SU-DHL-6 (cell line): ENCODE measurements around the gene CEP126.

Experiments
- EZH2phosphoT487 ChIP-seq: fragments of 200-600 bp; sonication (generic), shearing (Covaris generic); conservative IDR thresholded peaks from 2 replicates; pipeline ENCODE4 v1.6.1; 2018; ENCODE audit warnings: mild to moderate bottlenecking, antibody characterized with exemption, low read length, moderate library complexity, mixed read lengths
- TF ChIP-seq, protein P1 (sequence below): fragments of 200-600 bp; sonication (generic); IDR thresholded peaks from one replicate; pipeline ENCODE4 v1.5.1; 2017; ENCODE audit warnings: antibody characterized with exemption, mild to moderate bottlenecking, low read length, moderate library complexity; ENCODE audit not compliant: insufficient read depth, poor library complexity, severe bottlenecking

DNA sequence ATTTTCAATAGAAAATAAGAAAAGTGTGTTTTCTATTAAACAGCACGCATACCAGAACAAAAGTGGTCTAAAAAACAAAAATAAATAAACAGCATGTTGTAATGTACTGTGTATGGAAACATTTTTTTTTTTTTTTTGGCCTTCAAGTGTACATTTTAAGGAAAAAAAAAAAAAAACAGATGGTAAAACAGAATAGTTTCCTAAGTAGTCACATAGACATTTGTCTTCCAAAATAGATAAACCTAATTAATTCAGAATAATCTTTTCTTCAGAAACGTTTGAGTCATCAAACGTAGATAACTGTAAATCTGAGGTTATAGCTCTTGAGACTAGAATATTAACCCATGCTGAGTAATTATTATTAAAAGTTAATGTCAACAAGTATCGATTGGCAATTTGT, 132.0 kb downstream of the CEP126 start:
- TF ChIP-seq, protein P1, sequence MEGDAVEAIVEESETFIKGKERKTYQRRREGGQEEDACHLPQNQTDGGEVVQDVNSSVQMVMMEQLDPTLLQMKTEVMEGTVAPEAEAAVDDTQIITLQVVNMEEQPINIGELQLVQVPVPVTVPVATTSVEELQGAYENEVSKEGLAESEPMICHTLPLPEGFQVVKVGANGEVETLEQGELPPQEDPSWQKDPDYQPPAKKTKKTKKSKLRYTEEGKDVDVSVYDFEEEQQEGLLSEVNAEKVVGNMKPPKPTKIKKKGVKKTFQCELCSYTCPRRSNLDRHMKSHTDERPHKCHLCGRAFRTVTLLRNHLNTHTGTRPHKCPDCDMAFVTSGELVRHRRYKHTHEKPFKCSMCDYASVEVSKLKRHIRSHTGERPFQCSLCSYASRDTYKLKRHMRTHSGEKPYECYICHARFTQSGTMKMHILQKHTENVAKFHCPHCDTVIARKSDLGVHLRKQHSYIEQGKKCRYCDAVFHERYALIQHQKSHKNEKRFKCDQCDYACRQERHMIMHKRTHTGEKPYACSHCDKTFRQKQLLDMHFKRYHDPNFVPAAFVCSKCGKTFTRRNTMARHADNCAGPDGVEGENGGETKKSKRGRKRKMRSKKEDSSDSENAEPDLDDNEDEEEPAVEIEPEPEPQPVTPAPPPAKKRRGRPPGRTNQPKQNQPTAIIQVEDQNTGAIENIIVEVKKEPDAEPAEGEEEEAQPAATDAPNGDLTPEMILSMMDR, result no peak
- TF ChIP-seq EZH2phosphoT487, result no peak
